CD4-positive, alpha-beta T cell treated with Interleukin-10 for 1 hour (primary cell): Measurements from ENCODE around the gene PTPRA.

Source experiments
- DNase-seq: peaks from one replicate; pipeline ENCODE4 v3.0.0-alpha.2; 2020

The PTPRA gene

DNA sequence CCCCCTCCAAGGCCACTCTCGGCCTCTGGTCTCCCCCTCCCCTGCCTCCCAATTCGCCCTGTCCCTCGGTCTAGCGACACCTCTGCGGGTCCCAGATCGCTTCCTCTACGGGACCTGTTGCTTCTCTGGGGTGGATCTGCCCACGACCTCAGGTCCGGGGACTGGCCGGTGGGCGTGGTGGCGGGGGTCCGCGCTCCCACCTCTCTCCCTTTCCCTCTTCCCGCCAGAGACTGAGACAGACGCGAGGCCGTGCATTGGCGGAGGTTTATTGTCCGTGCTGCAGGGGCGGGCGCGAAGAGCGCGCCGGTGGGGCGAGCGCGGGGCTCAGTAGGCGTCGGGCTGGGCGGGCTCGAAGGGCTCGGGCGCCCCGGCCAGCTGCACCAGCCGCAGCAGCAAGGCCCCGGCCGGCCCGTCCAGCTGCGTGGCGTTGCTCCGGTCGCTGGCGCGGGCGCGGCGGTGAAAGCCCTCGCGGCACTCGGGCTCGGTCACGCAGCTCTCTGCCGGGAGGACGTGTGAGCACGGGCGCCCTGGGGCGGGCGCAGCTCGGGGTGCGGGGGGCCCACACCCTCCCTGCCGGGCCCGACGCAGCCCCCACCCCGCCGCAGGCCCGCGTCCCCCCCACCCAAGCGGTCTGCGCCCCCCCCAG is 209.1 kb downstream of the PTPRA start:
- no peak for DNase-seq

DNA sequence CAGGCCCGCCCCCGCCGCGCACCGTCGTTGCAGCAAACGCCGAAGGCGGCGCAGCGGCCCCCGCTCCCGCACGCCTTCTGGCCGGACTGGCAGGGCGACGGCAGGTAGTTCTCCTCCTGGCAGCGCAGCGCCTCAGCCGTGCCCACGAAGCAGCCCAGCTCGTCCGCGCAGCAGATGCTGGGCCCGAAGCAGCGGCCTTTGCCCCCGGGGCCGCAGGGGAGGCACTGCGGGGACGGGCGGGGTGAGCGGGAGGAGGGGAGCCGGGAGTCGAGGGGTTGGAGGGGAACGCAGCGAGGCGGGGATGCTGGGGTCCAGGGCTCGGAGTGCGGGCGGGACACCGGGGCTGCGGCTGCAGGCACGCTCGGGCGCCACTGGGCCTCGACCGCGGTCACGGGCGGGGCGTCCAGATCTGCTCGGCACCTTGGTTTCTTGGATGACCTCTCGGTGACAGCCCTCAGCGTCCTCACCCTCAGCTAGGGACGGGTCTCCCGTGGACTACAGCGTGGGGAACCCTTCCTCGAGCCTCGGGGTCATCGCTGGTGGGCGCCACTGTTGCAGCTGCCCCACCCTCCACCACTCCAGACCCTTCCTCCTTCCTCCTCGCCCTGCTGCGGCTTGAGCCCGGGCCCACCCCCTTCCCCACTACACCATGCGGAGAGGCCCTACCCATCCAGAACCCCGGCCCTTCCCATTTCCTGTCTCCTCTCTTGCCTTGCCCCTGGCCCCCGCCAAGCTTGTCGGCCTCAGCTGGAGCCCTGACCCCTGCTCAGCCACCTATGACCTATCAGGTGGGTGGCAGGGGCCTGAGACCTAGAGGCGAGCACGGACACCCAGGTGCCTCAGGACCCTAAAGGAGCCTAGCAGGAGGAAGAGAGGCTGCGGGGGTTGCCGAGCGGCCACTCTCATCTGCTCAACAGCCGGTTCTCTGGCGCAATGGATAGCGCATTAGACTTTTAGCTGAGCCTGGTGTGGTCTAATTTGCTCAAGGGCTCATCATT is 210.0 kb downstream of the PTPRA start:
- DNase-seq: no peak

DNA sequence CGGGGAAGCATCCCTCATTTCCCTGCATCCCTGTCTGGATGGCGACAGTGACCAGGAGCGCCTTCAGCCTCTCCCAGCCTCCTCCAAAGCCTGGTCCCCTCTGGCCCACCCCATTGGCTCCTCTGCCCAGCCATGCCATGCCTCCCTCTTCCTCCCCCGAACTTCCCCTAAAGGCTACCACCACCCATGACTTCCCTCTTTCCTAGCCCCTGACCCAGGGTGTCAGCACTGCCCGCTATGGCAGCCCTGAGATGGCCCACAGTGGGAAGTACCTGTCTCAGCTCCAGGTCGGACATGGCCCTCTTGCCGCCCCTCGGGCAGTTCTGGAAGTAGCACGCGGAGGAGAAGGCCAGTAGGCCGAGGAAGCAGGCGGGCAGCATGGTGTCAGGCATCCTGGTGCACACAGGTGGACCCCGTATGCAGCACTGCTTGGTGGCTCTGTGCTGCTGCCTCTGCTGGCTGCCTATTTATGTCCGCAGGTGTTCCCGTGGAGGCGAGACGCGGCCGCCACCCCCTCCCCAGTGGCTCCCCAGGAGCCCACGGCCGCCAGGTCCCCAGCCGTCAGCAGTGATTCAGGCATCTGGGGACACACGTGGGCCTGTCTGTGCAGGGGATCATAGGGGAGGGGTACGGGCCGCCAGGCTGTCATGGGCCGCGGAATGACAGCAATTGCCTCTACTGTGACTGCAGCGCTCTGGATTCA is 211.2 kb downstream of the PTPRA start, which contains the start of gene AVP:
AVP (minus strand) TSS at position 442 of the 703 bp plus-strand sequence; CDS start at position 392, 50 bp downstream.
- DNase-seq: no peak

DNA sequence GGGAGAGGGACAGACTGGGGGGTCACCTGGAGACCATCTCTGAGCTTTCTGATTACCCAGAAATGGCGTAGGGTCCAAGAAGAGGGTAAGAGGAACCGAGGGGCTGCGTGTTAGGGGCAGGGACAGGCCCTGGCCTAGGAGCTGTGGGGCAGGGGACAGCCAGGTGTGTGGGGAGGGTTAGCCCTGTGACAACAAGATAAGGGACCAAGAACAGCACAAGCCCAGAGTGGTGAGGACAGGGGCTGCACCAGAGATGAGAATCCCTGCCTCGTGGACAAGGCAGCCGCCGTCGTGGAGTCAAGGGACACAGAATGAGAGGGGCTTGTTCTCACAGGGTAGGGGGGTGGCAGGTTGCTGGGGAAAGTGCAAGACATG is 211.7 kb downstream of the PTPRA start:
- no peak for DNase-seq

DNA sequence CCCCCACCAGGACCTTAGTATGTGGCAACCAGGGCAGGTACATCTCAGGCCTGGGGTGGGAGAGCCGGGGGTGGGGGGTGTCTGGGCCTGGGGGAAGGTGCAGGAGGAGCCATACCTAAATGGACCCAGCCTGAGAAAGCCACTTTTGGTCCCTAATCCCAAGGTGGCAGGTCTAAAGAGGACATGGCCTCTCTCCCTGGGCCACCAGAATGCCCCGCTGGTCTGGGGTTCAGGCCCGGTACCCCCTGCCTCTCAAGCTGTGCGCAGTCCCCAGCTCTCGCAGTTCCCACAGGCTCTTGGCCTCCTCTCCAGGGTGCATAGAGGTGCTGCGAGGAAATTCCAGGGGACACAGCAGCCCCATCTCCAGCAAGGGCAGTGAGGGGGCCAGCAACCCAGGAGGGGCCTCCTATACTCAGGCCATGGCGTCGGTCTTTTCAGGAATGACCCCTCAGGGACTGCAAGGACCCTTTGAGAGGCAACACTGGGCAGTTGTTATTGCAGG is 212.3 kb downstream of the PTPRA start:
- no peak for DNase-seq

DNA sequence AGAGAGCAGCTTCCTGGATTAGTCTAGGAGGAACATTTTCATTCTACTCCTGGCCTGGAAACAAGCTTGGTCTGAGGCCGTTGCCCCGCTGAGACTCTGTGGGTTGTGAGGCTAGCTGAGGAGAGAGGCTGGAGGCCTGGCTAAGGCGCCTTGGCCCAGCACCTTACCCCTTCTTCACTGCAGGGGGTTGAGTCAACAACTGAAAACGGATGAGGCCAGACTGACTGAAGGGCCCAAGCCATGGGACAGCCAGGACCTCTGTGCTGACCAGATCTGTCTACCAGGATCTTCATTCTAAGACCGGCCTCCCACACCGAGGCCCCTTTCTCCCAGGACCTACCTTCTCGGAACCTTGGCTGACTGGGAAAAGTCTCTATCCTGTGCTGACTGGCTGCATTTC is 214.8 kb downstream of the PTPRA start:
- no peak for DNase-seq
